Neural cell (in vitro differentiated cells): ENCODE data around the gene HSF4. TPM values are rescaled to one million over a fixed set of nuclear protein-coding genes. Genes with fewer than 3 reads are reported as not detected.
A peak's percentile ranks its signal among the peaks of the same experiment; 100 is the strongest.

Experiments
- H2AFZ ChIP-seq: fragments of 200-600, 300-800 bp; sonication (generic), shearing (Covaris generic); 2 replicates; pipeline ENCODE4 v1.6.0; 2014; ENCODE audit warnings: low read depth, mild to moderate bottlenecking, antibody characterized with exemption, low read length, moderate library complexity
- H3F3A ChIP-seq: fragments of 200-600 bp; shearing (Covaris generic); 2 replicates; pipeline ENCODE4 v1.6.1; 2016; ENCODE audit warnings: mild to moderate bottlenecking, moderate library complexity, mixed read lengths, antibody characterized with exemption, low read length; ENCODE audit not compliant: insufficient read depth, poor library complexity, severe bottlenecking
- H3K27ac ChIP-seq: fragments of 200-600, 300-800 bp; sonication (generic), shearing (Covaris generic); 2 replicates; pipeline ENCODE4 v1.5.1; 2014; ENCODE audit warnings: mild to moderate bottlenecking, low read length, moderate library complexity
- H3K27me3 ChIP-seq: fragments of 300-800, 200-600 bp; sonication (generic), shearing (Covaris generic); 2 replicates; pipeline ENCODE4 v1.6.0; 2014; ENCODE audit warnings: mild to moderate bottlenecking, low read depth, low read length, moderate library complexity; ENCODE audit not compliant: insufficient read depth
- H3K36me3 ChIP-seq: fragments of 300-800, 200-600 bp; sonication (generic), shearing (Covaris generic); 2 replicates; pipeline ENCODE4 v1.5.1; 2014; ENCODE audit warnings: mild to moderate bottlenecking, antibody characterized with exemption, low read length, moderate library complexity; ENCODE audit not compliant: insufficient read depth
- H3K4me2 ChIP-seq: fragments of 300-800, 200-600 bp; sonication (generic), shearing (Covaris generic); 2 replicates; pipeline ENCODE4 v1.6.0; 2014; ENCODE audit warnings: mild to moderate bottlenecking, low read length
- H3K4me3 ChIP-seq: fragments of 300-800, 200-600 bp; sonication (generic), shearing (Covaris generic); 2 replicates; pipeline ENCODE4 v1.5.1; 2014; ENCODE audit warnings: mild to moderate bottlenecking, low read length, moderate library complexity
- H3K79me2 ChIP-seq: fragments of 200-600 bp; shearing (Covaris generic); replicated peaks from 2 replicates; pipeline ENCODE4 v1.6.0; 2014; ENCODE audit warnings: mild to moderate bottlenecking, low read length, moderate library complexity; ENCODE audit not compliant: insufficient read depth
- H3K9ac ChIP-seq: fragments of 300-800, 200-600 bp; sonication (generic), shearing (Covaris generic); 2 replicates; pipeline ENCODE4 v1.6.1; 2016; ENCODE audit warnings: mild to moderate bottlenecking, low read length, mixed read lengths
- H3K9me2 ChIP-seq: fragments of 200-600 bp; shearing (Covaris generic); 2 replicates; pipeline ENCODE4 v1.6.1; 2016; ENCODE audit warnings: mild to moderate bottlenecking, low read length, mixed read lengths; ENCODE audit not compliant: insufficient read depth
- H3K9me3 ChIP-seq: fragments of 200-600, 300-800 bp; sonication (generic), shearing (Covaris generic); 2 replicates; pipeline ENCODE4 v1.6.1; 2016; ENCODE audit warnings: mild to moderate bottlenecking, mixed run types, low read length, moderate library complexity, mixed read lengths
- H4K20me1 ChIP-seq: fragments of 200-600 bp; shearing (Covaris generic); 2 replicates; pipeline ENCODE4 v1.6.1; 2016; ENCODE audit warnings: mild to moderate bottlenecking, mixed run types; ENCODE audit not compliant: insufficient read depth
- CTCF ChIP-seq: fragments of 450-650 bp; IDR thresholded peaks from 2 replicates; pipeline ENCODE4 v1.5.1; 2014; ENCODE audit warnings: antibody characterized with exemption, mild to moderate bottlenecking, moderate library complexity; ENCODE audit not compliant: poor library complexity, severe bottlenecking
- EP300 ChIP-seq: fragments of 450-650 bp; conservative IDR thresholded peaks from 2 replicates; pipeline ENCODE4 v1.6.1; 2014; ENCODE audit warnings: antibody characterized with exemption, mild to moderate bottlenecking, moderate library complexity; ENCODE audit not compliant: poor library complexity, severe bottlenecking
- EZH2 ChIP-seq: fragments of 200-600, 300-800 bp; shearing (Covaris generic), sonication (generic); IDR thresholded peaks from 2 replicates; pipeline ENCODE4 v1.6.1; 2014; ENCODE audit warnings: antibody characterized with exemption, low read length, borderline replicate concordance, mild to moderate bottlenecking; ENCODE audit not compliant: insufficient read depth, poor library complexity, severe bottlenecking
- MXI1 ChIP-seq: fragments of 450-650 bp; conservative IDR thresholded peaks from 2 replicates; pipeline ENCODE4 v1.6.1; 2014; ENCODE audit warnings: antibody characterized with exemption, mild to moderate bottlenecking; ENCODE audit not compliant: poor library complexity, severe bottlenecking
- POLR2AphosphoS5 ChIP-seq: IDR thresholded peaks from 2 replicates; pipeline ENCODE4 v1.6.1; 2012
- RAD21 ChIP-seq: fragments of 450-650 bp; conservative IDR thresholded peaks from 2 replicates; pipeline ENCODE4 v1.6.1; 2014; ENCODE audit warnings: antibody characterized with exemption, mild to moderate bottlenecking, moderate library complexity
- REST ChIP-seq: IDR thresholded peaks from 2 replicates; pipeline ENCODE4 v1.6.1; 2012; ENCODE audit warnings: borderline replicate concordance
- SMC3 ChIP-seq: fragments of 450-650 bp; conservative IDR thresholded peaks from 2 replicates; pipeline ENCODE4 v1.6.1; 2014; ENCODE audit warnings: antibody characterized with exemption, mild to moderate bottlenecking, moderate library complexity; ENCODE audit not compliant: poor library complexity
- TAF1 ChIP-seq: IDR thresholded peaks from 2 replicates; pipeline ENCODE4 v1.6.1; 2012; ENCODE audit warnings: low read depth
- polyA plus RNA-seq: library from polyadenylated mRNA; depleted of rRNA; stranded (reverse); fragments of >200 nt; gene quantifications from 2 replicates; pipeline ENCODE4 v1.2.3, GENCODE V29; 2014

Gene HSF4
- polyA plus RNA-seq, 1 donor from 2014 or later = 12.7 TPM

DNA sequence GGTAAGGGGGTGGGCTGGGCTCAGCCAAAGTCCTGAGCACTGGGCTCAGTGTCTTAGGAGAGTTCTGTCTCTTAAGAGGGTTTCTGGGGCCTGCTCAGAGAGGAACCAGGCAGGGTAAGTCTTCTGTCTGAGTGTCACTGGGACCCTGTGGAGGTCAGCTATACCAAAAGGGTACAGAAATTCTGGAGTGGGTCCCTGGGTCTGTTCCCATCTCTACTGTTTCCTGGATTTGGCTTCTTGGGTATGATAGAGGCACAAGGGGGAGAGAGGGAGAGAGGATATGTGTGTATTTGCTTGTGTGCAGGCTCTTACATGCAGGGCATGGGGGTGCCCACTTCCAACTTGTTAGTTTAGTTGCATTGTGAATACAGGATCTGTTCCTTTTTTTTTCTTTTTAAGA lies 29.0 kb downstream of the HSF4 start:
- no peak overlapping the region for H3K27ac ChIP-seq
- peak overlapping the region; percentile 100 for H3K4me3 ChIP-seq
- no peaks in the 10 kb centered on the region for H4K20me1 ChIP-seq
- no peaks in the 10 kb centered on the region for H3K27me3 ChIP-seq
- no peaks in the 10 kb centered on the region for H3K9me3 ChIP-seq
- H3K79me2 ChIP-seq = peaks cover 15% of the 10 kb centered on the region
- peak overlapping the region; percentile 86 for H3K4me2 ChIP-seq
- no peaks in the 10 kb centered on the region for H3K36me3 ChIP-seq
- no peaks in the 10 kb centered on the region for H3K9me2 ChIP-seq
- H3K9ac ChIP-seq = peak overlapping the region; percentile 89
- no peak overlapping the region for H2AFZ ChIP-seq
- no peaks in the 10 kb centered on the region for H3F3A ChIP-seq
- TF ChIP-seq MXI1 (no peak), RAD21 (no peak), EZH2 (no peak), SMC3 (no peak)

- Histone ChIP-seq H3K9me2 (no peaks in the 10 kb centered on the region), H2AFZ (no peak overlapping the region), H4K20me1 (no peaks in the 10 kb centered on the region), H3K4me2 (no peak overlapping the region), H3K4me3 (no peak overlapping the region), H3K9me3 (no peaks in the 10 kb centered on the region), H3K27me3 (no peaks in the 10 kb centered on the region), H3K79me2 (peaks cover 15% of the 10 kb centered on the region), H3F3A (no peaks in the 10 kb centered on the region), H3K9ac (no peak overlapping the region), H3K27ac (no peak overlapping the region), H3K36me3 (no peaks in the 10 kb centered on the region)
- no peak for TF ChIP-seq EZH2
- no peak for TF ChIP-seq POLR2AphosphoS5
- no peak for TF ChIP-seq EP300
- no peak for TF ChIP-seq REST
- no peak for TF ChIP-seq SMC3
- no peak for TF ChIP-seq MXI1
- no peak for TF ChIP-seq TAF1
- TF ChIP-seq RAD21 = no peak
- no peak for TF ChIP-seq CTCF
These were observed 29.7 kb downstream of the HSF4 start for GRCh38 chr16:67194260-67194659.
